Neural crest cell (in vitro differentiated cells): Measurements from ENCODE around the gene GSTM2. TPM values are rescaled to one million over a fixed set of nuclear protein-coding genes. Genes with fewer than 3 reads are reported as not detected.

Experiments
- DNase-seq: peaks from one replicate; pipeline ENCODE4 v3.0.0; 2021; ENCODE audit warnings: low read depth, mixed read lengths, low spot score
- H3K27ac Mint-ChIP-seq: one replicate; pipeline ENCODE4 v1.8.0; 2021; ENCODE audit warnings: mild to moderate bottlenecking, mixed read lengths; ENCODE audit not compliant: unreplicated experiment
- H3K27me3 Mint-ChIP-seq: 2 replicates; pipeline ENCODE4 v1.8.0; 2021; ENCODE audit warnings: low read depth, mild to moderate bottlenecking, mixed read lengths
- H3K36me3 Mint-ChIP-seq: 2 replicates; pipeline ENCODE4 v1.8.0; 2021; ENCODE audit warnings: low read depth, mild to moderate bottlenecking, mixed read lengths
- H3K4me1 Mint-ChIP-seq: 2 replicates; pipeline ENCODE4 v1.8.0; 2021; ENCODE audit warnings: mixed read lengths
- H3K4me3 Mint-ChIP-seq: one replicate; pipeline ENCODE4 v1.8.0; 2021; ENCODE audit warnings: mild to moderate bottlenecking, mixed read lengths
- H3K9me3 Mint-ChIP-seq: 2 replicates; pipeline ENCODE4 v1.8.0; 2021; ENCODE audit warnings: mixed read lengths
- total RNA-seq: library from RNA; stranded (reverse); gene quantifications from 2 replicates; pipeline ENCODE4 v1.2.1, GENCODE V29; 2021
- TF ChIP-seq, protein P1 (sequence below): fragments of 200-600 bp; sonication (generic); conservative IDR thresholded peaks from 2 replicates; pipeline ENCODE4 v1.5.0; 2021; ENCODE audit warnings: antibody characterized with exemption, mild to moderate bottlenecking

The GSTM2 gene
- total RNA-seq, 1 donor from 2014 or later, result 43.7 TPM

DNA sequence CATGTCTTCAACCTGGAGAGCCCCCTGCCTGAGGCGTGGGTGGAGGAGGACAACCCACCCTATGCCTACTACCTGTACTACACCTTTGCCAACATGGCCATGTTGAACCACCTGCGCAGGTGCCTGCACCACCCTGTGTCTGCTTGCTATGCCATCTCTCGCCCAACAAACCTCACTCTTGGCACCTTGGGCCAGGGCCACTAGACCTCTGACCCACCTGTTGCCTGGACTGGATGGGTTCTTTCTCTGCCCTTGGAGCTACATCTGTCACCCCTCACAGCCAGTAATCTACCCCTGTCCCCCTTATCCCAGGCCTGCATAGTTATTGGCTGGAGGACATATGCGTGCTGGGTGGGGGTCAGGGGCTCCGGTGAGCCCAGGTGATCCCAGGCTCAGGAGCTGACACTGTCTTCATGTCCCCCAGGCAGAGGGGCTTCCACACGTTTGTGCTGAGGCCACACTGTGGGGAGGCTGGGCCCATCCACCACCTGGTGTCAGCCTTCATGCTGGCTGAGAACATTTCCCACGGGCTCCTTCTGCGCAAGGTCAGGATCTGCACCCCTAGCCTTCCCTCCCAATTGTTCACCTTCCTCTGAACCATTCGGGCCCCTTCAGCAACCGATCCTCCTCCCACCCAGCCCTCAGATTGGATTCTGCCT lies 38.4 kb upstream of the GSTM2 start:
- H3K9me3 Mint-ChIP-seq, result no peaks in the 10 kb centered on the region
- H3K27me3 Mint-ChIP-seq, result no peaks in the 10 kb centered on the region
- no peak for DNase-seq
- peaks cover 11% of the 10 kb centered on the region for H3K4me1 Mint-ChIP-seq
- H3K27ac Mint-ChIP-seq, result no peak overlapping the region
- no peak overlapping the region for H3K4me3 Mint-ChIP-seq
- TF ChIP-seq, protein P1, sequence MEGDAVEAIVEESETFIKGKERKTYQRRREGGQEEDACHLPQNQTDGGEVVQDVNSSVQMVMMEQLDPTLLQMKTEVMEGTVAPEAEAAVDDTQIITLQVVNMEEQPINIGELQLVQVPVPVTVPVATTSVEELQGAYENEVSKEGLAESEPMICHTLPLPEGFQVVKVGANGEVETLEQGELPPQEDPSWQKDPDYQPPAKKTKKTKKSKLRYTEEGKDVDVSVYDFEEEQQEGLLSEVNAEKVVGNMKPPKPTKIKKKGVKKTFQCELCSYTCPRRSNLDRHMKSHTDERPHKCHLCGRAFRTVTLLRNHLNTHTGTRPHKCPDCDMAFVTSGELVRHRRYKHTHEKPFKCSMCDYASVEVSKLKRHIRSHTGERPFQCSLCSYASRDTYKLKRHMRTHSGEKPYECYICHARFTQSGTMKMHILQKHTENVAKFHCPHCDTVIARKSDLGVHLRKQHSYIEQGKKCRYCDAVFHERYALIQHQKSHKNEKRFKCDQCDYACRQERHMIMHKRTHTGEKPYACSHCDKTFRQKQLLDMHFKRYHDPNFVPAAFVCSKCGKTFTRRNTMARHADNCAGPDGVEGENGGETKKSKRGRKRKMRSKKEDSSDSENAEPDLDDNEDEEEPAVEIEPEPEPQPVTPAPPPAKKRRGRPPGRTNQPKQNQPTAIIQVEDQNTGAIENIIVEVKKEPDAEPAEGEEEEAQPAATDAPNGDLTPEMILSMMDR, result no peak
- peaks cover 3% of the 10 kb centered on the region for H3K36me3 Mint-ChIP-seq

GRCh38 chr1:109630081-109630897 lies 37.6 kb upstream of the GSTM2 start:
- Mint-ChIP-seq H3K27ac (no peak overlapping the region), H3K4me1 (peaks cover 11% of the 10 kb centered on the region), H3K9me3 (no peaks in the 10 kb centered on the region), H3K36me3 (peaks cover 3% of the 10 kb centered on the region), H3K4me3 (no peak overlapping the region), H3K27me3 (no peaks in the 10 kb centered on the region)
- TF ChIP-seq, protein P1, result peak; percentile 52
- DNase-seq, result no peak

DNA sequence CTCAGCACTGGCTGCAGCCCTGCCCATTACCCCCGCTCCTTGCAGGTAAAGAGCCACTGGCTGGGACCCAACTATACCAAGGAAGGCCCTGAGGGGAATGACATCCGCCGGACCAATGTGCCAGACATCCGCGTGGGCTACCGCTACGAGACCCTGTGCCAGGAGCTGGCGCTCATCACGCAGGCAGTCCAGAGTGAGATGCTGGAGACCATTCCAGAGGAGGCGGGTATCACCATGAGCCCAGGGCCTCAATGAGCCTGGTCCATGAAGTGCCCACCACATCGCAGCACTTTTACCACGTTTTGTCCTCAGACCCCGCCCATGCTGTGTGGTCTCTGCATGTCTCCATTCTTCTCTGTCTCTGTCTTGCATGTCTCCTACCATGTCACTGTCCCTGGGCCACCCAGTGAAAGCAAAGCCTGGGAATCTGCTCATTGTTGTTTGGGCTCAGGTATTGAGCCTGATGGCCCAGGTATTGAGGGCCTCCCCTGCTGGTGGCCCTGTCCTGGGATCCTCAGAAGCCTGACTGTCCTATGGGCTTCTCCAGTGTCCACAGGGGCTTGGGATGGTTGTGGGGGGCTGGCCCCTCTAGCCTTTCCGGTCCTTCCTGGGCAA lies 36.9 kb upstream of the GSTM2 start:
- DNase-seq, result no peak
- no peak overlapping the region for H3K4me3 Mint-ChIP-seq
- TF ChIP-seq, protein P1, result no peak
- peaks cover 5% of the 10 kb centered on the region for H3K4me1 Mint-ChIP-seq
- no peak overlapping the region for H3K27ac Mint-ChIP-seq
- H3K36me3 Mint-ChIP-seq, result peaks cover 3% of the 10 kb centered on the region
- no peaks in the 10 kb centered on the region for H3K9me3 Mint-ChIP-seq
- H3K27me3 Mint-ChIP-seq, result no peaks in the 10 kb centered on the region

DNA sequence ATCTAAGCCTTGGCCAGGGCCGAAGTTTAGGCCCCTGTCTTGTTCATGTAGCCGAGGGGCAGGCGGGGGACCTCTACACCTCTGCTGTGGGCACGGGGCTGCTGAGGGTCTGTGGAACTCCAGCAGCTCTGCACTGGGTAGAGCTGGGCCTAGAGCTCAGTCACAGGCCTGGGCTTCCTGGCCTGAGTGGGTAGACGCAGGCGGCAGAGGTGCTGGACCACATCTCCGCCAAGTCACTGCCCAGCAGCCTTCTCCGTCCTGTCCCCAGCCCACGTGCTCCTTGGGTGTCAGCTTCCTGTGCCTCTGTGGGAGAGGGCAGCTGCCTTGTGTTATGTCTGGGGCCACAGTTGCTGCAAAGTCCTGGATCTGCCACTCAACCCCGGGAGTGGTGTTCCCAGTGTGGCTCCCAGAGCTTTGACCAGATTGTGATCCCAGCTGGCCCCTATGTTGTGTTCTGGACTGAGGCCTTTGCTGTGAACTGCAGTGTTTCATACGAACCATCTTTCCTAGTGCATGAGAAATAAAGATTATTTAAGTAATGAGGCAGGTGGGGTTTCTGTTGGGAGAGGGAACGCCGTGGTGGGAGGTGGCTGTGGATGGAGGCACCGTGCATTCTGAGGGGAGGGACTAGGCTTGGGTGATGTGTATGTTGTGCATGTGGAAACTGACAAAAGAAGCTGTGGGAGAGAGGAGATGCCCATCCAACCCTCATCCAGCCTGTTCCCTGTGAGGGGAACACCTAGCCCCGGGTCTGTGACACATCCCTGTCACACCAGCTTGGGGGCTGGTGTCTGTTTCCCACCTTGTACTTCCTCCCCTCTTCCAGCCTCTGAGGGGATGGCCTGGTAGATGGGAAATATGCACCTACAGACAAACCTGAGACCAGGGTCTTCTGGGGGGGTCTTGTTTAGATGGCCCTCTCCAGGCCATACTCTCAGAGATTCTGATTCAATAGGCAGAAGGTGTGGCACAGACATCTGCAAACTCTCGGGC lies 36.0 kb upstream of the GSTM2 start:
- H3K9me3 Mint-ChIP-seq, result no peaks in the 10 kb centered on the region
- H3K36me3 Mint-ChIP-seq, result peaks cover 3% of the 10 kb centered on the region
- H3K27me3 Mint-ChIP-seq, result no peaks in the 10 kb centered on the region
- TF ChIP-seq, protein P1, result no peak
- no peak overlapping the region for H3K4me3 Mint-ChIP-seq
- DNase-seq, result no peak
- H3K27ac Mint-ChIP-seq, result peak overlapping the region; percentile 35
- peaks cover 13% of the 10 kb centered on the region for H3K4me1 Mint-ChIP-seq
